HepG2 (cell line): Measurements from ENCODE around the gene ABCA8. TPM values are rescaled to one million over a fixed set of nuclear protein-coding genes. Genes with fewer than 3 reads are reported as not detected.
A peak's percentile ranks its signal among the peaks of the same experiment; 100 is the strongest.

Experiments used
- HNF1B ChIP-seq: sonication (generic); formaldehyde crosslinking; IDR thresholded peaks from 2 replicates; pipeline ENCODE4 v1.5.1; 2020; ENCODE audit warnings: mild to moderate bottlenecking, moderate library complexity, missing genetic modification reagents
- HNF4G ChIP-seq, 2 experiments: sonication (generic) in 1 of 2; formaldehyde crosslinking in 1 of 2; IDR thresholded peaks; 2 replicates each; pipeline versions ENCODE4 v1.4.0 to v1.6.1; 2011 to 2020; ENCODE audit warnings: borderline replicate concordance in 2 of 2, low read depth in 2 of 2, mild to moderate bottlenecking in 2 of 2, low read length in 1 of 2, missing genetic modification reagents in 1 of 2, moderate library complexity in 1 of 2
- HNRNPUL1 ChIP-seq: fragments of 200-400 bp; formaldehyde crosslinking; IDR thresholded peaks from 2 replicates; pipeline ENCODE4 v1.6.1; 2017; ENCODE audit warnings: low read depth, mild to moderate bottlenecking, low read length, moderate library complexity
- MED8 ChIP-seq: sonication (generic); formaldehyde crosslinking; IDR thresholded peaks from 2 replicates; pipeline ENCODE4 v1.8.1; 2023; ENCODE audit warnings: mild to moderate bottlenecking, missing genetic modification reagents; ENCODE audit not compliant: insufficient replicate concordance
- MIER2 ChIP-seq: IDR thresholded peaks from 2 replicates; pipeline ENCODE4 v1.6.1; 2016; ENCODE audit warnings: missing biosample characterization, missing genetic modification reagents
- RCOR2 ChIP-seq: IDR thresholded peaks from 2 replicates; pipeline ENCODE4 v1.6.1; 2016; ENCODE audit warnings: missing biosample characterization, missing genetic modification reagents
- RFX5 ChIP-seq: IDR thresholded peaks from 2 replicates; pipeline ENCODE4 v1.6.1; 2011; ENCODE audit warnings: low read depth, low read length, improper control_type of control experiment
- YEATS4 ChIP-seq: sonication (generic); formaldehyde crosslinking; IDR thresholded peaks from 2 replicates; pipeline ENCODE4 v1.4.0; 2020; ENCODE audit warnings: missing genetic modification reagents, borderline replicate concordance
- ZBTB20 ChIP-seq: sonication (generic); formaldehyde crosslinking; IDR thresholded peaks from 2 replicates; pipeline ENCODE4 v1.8.1; 2023; ENCODE audit warnings: missing genetic modification reagents, low read depth, mild to moderate bottlenecking, borderline replicate concordance
- ZNF24 ChIP-seq: fragments of 450-650 bp; IDR thresholded peaks from 2 replicates; pipeline ENCODE4 v1.6.1; 2017; ENCODE audit warnings: antibody characterized with exemption, mild to moderate bottlenecking
- ZNF274 ChIP-seq: sonication (generic); formaldehyde crosslinking; IDR thresholded peaks from 2 replicates; pipeline ENCODE4 v1.5.1; 2020; ENCODE audit warnings: mild to moderate bottlenecking, missing genetic modification reagents
- ZNF441 ChIP-seq: sonication (generic); formaldehyde crosslinking; IDR thresholded peaks from 2 replicates; pipeline ENCODE4 v1.7.0; 2021; ENCODE audit warnings: missing genetic modification reagents, borderline replicate concordance
- ZNF557 ChIP-seq: sonication (generic); formaldehyde crosslinking; IDR thresholded peaks from 2 replicates; pipeline ENCODE4 v1.4.0; 2020; ENCODE audit warnings: missing genetic modification reagents
- ZNF850 ChIP-seq: sonication (generic); formaldehyde crosslinking; conservative IDR thresholded peaks from 2 replicates; pipeline ENCODE4 v1.9.0; 2021; ENCODE audit warnings: mild to moderate bottlenecking, missing genetic modification reagents
- polyA plus RNA-seq, 8 experiments: library from polyadenylated mRNA; depleted of rRNA in 3 of 8; stranded (reverse) in 7 of 8; unstranded in 1 of 8; fragments of >200 nt; fragmentation: Illumina TruSeq in 4 of 8; extraction: Trizol in 4 of 8; gene quantifications; 2 replicates each; pipeline versions ENCODE4 v1.2.1 to v1.2.3, GENCODE V29; 2011 to 2016; ENCODE audit warnings: low read depth in 4 of 8, missing spikeins in 1 of 8, mixed read lengths in 1 of 8; ENCODE audit not compliant: insufficient read depth in 1 of 8
- total RNA-seq, 5 experiments: library from RNA; depleted of rRNA; stranded (reverse); fragments of >200 nt; fragmentation: Illumina TruSeq; extraction: Trizol; gene quantifications; 2 replicates each; pipeline ENCODE4 v1.2.3, GENCODE V29; 2016; ENCODE audit warnings: low read depth in 1 of 5
- TF ChIP-seq, protein P1 (sequence below): sonication (generic); formaldehyde crosslinking; IDR thresholded peaks from 2 replicates; pipeline ENCODE4 v1.4.0; 2020; ENCODE audit warnings: missing genetic modification reagents
- TF ChIP-seq, protein P2 (sequence below): sonication (generic); formaldehyde crosslinking; IDR thresholded peaks from 2 replicates; pipeline ENCODE4 v1.5.1; 2020; ENCODE audit warnings: missing genetic modification reagents, mild to moderate bottlenecking, borderline replicate concordance
- TF ChIP-seq, protein P3 (sequence below): sonication (generic); formaldehyde crosslinking; IDR thresholded peaks from 2 replicates; pipeline ENCODE4 v1.9.0; 2022; ENCODE audit warnings: missing genetic modification reagents, mild to moderate bottlenecking, borderline replicate concordance
- TF ChIP-seq, protein P4 (sequence below): fragments of 450-650 bp; IDR thresholded peaks from 2 replicates; pipeline ENCODE4 v1.6.1; 2017

The ABCA8 gene
- total and polyA plus RNA-seq, 2 of the 13 experiments (the other 11 are each of a cell fraction or from before 2014, with no cell fraction given), result 0.05 to 0.18 TPM

GRCh38 chr17:68937890-68938514 is 17.2 kb downstream of the ABCA8 start (continued):
- 0 out of 2 replicates have a peak, but pooled peaks have one; percentile 49 for TF ChIP-seq YEATS4 (CRISPR knock-in tag)
- no peak for TF ChIP-seq RFX5
- TF ChIP-seq ZNF24, result no peak
- no peak for TF ChIP-seq ZNF441 (CRISPR knock-in tag)
- no peak for TF ChIP-seq MED8 (CRISPR knock-in tag)
- peak; percentile 40; the same call in 1 of the 2 replicates for TF ChIP-seq ZBTB20 (CRISPR knock-in tag)
- no peak for TF ChIP-seq ZNF274 (CRISPR knock-in tag)
- peak; percentile 92 for TF ChIP-seq HNRNPUL1
- TF ChIP-seq ZNF850, result no peak
- TF ChIP-seq, protein P1, sequence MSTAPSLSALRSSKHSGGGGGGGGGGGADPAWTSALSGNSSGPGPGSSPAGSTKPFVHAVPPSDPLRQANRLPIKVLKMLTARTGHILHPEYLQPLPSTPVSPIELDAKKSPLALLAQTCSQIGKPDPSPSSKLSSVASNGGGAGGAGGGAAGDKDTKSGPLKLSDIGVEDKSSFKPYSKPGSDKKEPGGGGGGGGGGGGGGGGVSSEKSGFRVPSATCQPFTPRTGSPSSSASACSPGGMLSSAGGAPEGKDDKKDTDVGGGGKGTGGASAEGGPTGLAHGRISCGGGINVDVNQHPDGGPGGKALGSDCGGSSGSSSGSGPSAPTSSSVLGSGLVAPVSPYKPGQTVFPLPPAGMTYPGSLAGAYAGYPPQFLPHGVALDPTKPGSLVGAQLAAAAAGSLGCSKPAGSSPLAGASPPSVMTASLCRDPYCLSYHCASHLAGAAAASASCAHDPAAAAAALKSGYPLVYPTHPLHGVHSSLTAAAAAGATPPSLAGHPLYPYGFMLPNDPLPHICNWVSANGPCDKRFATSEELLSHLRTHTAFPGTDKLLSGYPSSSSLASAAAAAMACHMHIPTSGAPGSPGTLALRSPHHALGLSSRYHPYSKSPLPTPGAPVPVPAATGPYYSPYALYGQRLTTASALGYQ (CRISPR knock-in tag), result peak; percentile 80
- peak; percentile 67 for TF ChIP-seq RCOR2 (CRISPR knock-in tag)
- TF ChIP-seq, protein P2, sequence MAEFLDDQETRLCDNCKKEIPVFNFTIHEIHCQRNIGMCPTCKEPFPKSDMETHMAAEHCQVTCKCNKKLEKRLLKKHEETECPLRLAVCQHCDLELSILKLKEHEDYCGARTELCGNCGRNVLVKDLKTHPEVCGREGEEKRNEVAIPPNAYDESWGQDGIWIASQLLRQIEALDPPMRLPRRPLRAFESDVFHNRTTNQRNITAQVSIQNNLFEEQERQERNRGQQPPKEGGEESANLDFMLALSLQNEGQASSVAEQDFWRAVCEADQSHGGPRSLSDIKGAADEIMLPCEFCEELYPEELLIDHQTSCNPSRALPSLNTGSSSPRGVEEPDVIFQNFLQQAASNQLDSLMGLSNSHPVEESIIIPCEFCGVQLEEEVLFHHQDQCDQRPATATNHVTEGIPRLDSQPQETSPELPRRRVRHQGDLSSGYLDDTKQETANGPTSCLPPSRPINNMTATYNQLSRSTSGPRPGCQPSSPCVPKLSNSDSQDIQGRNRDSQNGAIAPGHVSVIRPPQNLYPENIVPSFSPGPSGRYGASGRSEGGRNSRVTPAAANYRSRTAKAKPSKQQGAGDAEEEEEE (CRISPR knock-in tag), result no peak
- TF ChIP-seq, protein P3, sequence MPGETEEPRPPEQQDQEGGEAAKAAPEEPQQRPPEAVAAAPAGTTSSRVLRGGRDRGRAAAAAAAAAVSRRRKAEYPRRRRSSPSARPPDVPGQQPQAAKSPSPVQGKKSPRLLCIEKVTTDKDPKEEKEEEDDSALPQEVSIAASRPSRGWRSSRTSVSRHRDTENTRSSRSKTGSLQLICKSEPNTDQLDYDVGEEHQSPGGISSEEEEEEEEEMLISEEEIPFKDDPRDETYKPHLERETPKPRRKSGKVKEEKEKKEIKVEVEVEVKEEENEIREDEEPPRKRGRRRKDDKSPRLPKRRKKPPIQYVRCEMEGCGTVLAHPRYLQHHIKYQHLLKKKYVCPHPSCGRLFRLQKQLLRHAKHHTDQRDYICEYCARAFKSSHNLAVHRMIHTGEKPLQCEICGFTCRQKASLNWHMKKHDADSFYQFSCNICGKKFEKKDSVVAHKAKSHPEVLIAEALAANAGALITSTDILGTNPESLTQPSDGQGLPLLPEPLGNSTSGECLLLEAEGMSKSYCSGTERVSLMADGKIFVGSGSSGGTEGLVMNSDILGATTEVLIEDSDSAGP (CRISPR knock-in tag), result no peak
- TF ChIP-seq MIER2 (CRISPR knock-in tag), result no peak; the same call in 1 of the 2 replicates
- TF ChIP-seq HNF4G (IDR thresholded peaks at IDR 0.05; ENCODE audit: borderline replicate concordance, low read depth, low read length), result peak; percentile 80
- no peak for TF ChIP-seq HNF4G (CRISPR knock-in tag; IDR thresholded peaks at IDR 0.05; ENCODE audit: borderline replicate concordance, low read depth)
- peak; percentile 82; the same call in 1 of the 2 replicates for TF ChIP-seq HNF1B
- TF ChIP-seq, protein P4, sequence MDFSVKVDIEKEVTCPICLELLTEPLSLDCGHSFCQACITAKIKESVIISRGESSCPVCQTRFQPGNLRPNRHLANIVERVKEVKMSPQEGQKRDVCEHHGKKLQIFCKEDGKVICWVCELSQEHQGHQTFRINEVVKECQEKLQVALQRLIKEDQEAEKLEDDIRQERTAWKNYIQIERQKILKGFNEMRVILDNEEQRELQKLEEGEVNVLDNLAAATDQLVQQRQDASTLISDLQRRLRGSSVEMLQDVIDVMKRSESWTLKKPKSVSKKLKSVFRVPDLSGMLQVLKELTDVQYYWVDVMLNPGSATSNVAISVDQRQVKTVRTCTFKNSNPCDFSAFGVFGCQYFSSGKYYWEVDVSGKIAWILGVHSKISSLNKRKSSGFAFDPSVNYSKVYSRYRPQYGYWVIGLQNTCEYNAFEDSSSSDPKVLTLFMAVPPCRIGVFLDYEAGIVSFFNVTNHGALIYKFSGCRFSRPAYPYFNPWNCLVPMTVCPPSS, result no peak
- peak; percentile 66; the same call in 1 of the 2 replicates for TF ChIP-seq ZNF557
